HCT116 (cell line): ENCODE data around the gene LRRC46. TPM values are rescaled to one million over a fixed set of nuclear protein-coding genes. Genes with fewer than 3 reads are reported as not detected.

Experiments used
- ATAC-seq: fragments of 200-7000 bp; cut with Tn5 transposase; 2 replicates; pipeline ENCODE4 v1.9.1; 2020; ENCODE audit warnings: mild to moderate bottlenecking, moderate library complexity
- BruUV-seq: library from RNA; stranded (reverse); fragments of 400-500 nt; replicated peaks from 2 replicates; lab custom pipeline; 2021; lab: Mats Ljungman, UMichigan
- CTCF ChIA-PET: fragments of 300-600 bp; sonication (Branson Sonifier 250); formaldehyde crosslinking; loops from one replicate; lab custom pipeline; 2021; ENCODE audit warnings: antibody characterized with exemption; lab: Charles Lee
- POLR2A ChIA-PET: fragments of 300-600, 350-600 bp; sonication (Branson Sonifier 250); formaldehyde crosslinking; loops from one replicate; lab custom pipeline; 2021; ENCODE audit warnings: antibody characterized with exemption; lab: Charles Lee
- RAD21 ChIA-PET, 2 experiments: fragments of 300-600 bp; sonication (Branson Sonifier 250); formaldehyde crosslinking; loops; one replicate each; lab custom pipeline; 2023; ENCODE audit warnings: low total read pairs in 2 of 2; ENCODE audit not compliant: uncharacterized antibody in 2 of 2, unreplicated experiment in 2 of 2, low non-redundant PET in 1 of 2; lab: Charles Lee
- DNase-seq: peaks from one replicate; pipeline ENCODE4 v3.0.0-alpha.2; 2010; ENCODE audit warnings: low read depth, low spot score
- H2AFZ ChIP-seq: fragments of 200-600 bp; shearing (Covaris generic), sonication (generic); 2 replicates; pipeline ENCODE4 v1.6.1; 2017; ENCODE audit warnings: low read depth, mixed run types, mixed read lengths, antibody characterized with exemption, low read length; ENCODE audit not compliant: poor library complexity, severe bottlenecking
- H3K27ac ChIP-seq: 2 replicates; pipeline ENCODE4 v1.5.1; 2012; ENCODE audit warnings: low read depth, low read length
- H3K27me3 ChIP-seq: fragments of 200-600 bp; sonication (generic); 2 replicates; pipeline ENCODE4 v1.6.1; 2016; ENCODE audit warnings: mixed run types, low read length, mixed read lengths; ENCODE audit not compliant: insufficient read depth
- H3K36me3 ChIP-seq, 2 experiments: fragments of 200-500 bp in 1 of 2; fragments of 200-600 bp in 1 of 2; sonication (Bioruptor generic) in 1 of 2; sonication (generic) in 1 of 2; 2 replicates each; pipeline versions ENCODE4 v1.5.1 to v1.6.1; 2014 to 2016; ENCODE audit warnings: low read length in 2 of 2, inconsistent platforms in 1 of 2, mixed read lengths in 1 of 2, mixed run types in 1 of 2; ENCODE audit not compliant: insufficient read depth in 2 of 2, control insufficient read depth in 1 of 2
- H3K4me1 ChIP-seq, 2 experiments: fragments of 200-600 bp in 1 of 2; sonication (generic) in 1 of 2; 2 replicates each; pipeline versions ENCODE4 v1.5.1 to v1.6.1; 2012 to 2017; ENCODE audit warnings: low read length in 2 of 2, inconsistent platforms in 1 of 2, mild to moderate bottlenecking in 1 of 2, mixed read lengths in 1 of 2, mixed run types in 1 of 2, moderate library complexity in 1 of 2; ENCODE audit not compliant: insufficient read depth in 2 of 2, control insufficient read depth in 1 of 2
- H3K4me2 ChIP-seq: fragments of 200-600 bp; sonication (generic); 2 replicates; pipeline ENCODE4 v1.6.1; 2017; ENCODE audit warnings: mixed run types, low read length, mixed read lengths
- H3K4me3 ChIP-seq, 2 experiments: fragments of 200-600 bp in 1 of 2; sonication (generic) in 1 of 2; replicated peaks in 1 of 2; 2 replicates each; pipeline ENCODE4 v1.5.1; 2011 to 2016; ENCODE audit warnings: low read length in 2 of 2, control low read depth in 1 of 2, low read depth in 1 of 2, mild to moderate bottlenecking in 1 of 2, mixed read lengths in 1 of 2, mixed run types in 1 of 2
- H3K79me2 ChIP-seq: fragments of 200-600 bp; sonication (generic); 2 replicates; pipeline ENCODE4 v1.6.1; 2017; ENCODE audit warnings: mild to moderate bottlenecking, mixed run types, low read length, moderate library complexity, mixed read lengths; ENCODE audit not compliant: insufficient read depth
- H3K9ac ChIP-seq: fragments of 200-600 bp; sonication (generic); 2 replicates; pipeline ENCODE4 v1.6.1; 2016; ENCODE audit warnings: low read length, mixed read lengths
- H3K9me2 ChIP-seq: fragments of 200-600 bp; sonication (generic), shearing (Covaris generic); 2 replicates; pipeline ENCODE4 v1.6.1; 2017; ENCODE audit warnings: mixed run types, mild to moderate bottlenecking, moderate library complexity; ENCODE audit not compliant: insufficient read depth
- H3K9me3 ChIP-seq, 2 experiments: fragments of 200-500 bp in 1 of 2; fragments of 200-600 bp in 1 of 2; sonication (Bioruptor generic) in 1 of 2; sonication (generic) in 1 of 2; 2 replicates each; pipeline ENCODE4 v1.6.1; 2014 to 2017; ENCODE audit warnings: low read length in 2 of 2, mixed read lengths in 2 of 2, inconsistent platforms in 1 of 2, low read depth in 1 of 2, mild to moderate bottlenecking in 1 of 2, mixed run types in 1 of 2, moderate library complexity in 1 of 2; ENCODE audit not compliant: control insufficient read depth in 1 of 2, insufficient read depth in 1 of 2
- H4K20me1 ChIP-seq: fragments of 200-600 bp; sonication (generic), shearing (Covaris generic); 2 replicates; pipeline ENCODE4 v1.6.1; 2017; ENCODE audit warnings: mixed run types, mild to moderate bottlenecking, moderate library complexity; ENCODE audit not compliant: insufficient read depth
- EGR1 ChIP-seq: IDR thresholded peaks from 2 replicates; pipeline ENCODE4 v1.6.1; 2012; ENCODE audit warnings: low read depth
- EZH2 ChIP-seq: fragments of 200-600 bp; sonication (generic); IDR thresholded peaks from 2 replicates; pipeline ENCODE4 v1.6.1; 2017; ENCODE audit warnings: antibody characterized with exemption, mixed run types
- POLR2A ChIP-seq: IDR thresholded peaks from 2 replicates; pipeline ENCODE4 v1.7.0; 2011; ENCODE audit warnings: borderline replicate concordance; ENCODE audit not compliant: insufficient read depth, insufficient read length; ENCODE audit errors: extremely low read depth
- SIN3A ChIP-seq: IDR thresholded peaks from 2 replicates; pipeline ENCODE4 v1.6.1; 2012; ENCODE audit warnings: low read depth
- SP1 ChIP-seq: IDR thresholded peaks from 2 replicates; pipeline ENCODE4 v1.6.1; 2012; ENCODE audit warnings: low read depth
- SRF ChIP-seq: IDR thresholded peaks from 2 replicates; pipeline ENCODE4 v1.6.1; 2012; ENCODE audit warnings: low read depth
- YY1 ChIP-seq: IDR thresholded peaks from 2 replicates; pipeline ENCODE4 v1.6.1; 2011; ENCODE audit warnings: low read length, low read depth, moderate library complexity, mild to moderate bottlenecking; ENCODE audit not compliant: insufficient replicate concordance; ENCODE audit errors: extremely low read depth
- intact Hi-C: fragments of 100-400 bp; cut with micrococcal nuclease; formaldehyde crosslinking; loops from 2 replicates; pipeline ENCODE4 v1.10.0; 2022
- total RNA-seq: library from RNA; stranded (reverse); gene quantifications from one replicate; pipeline ENCODE4 v1.2.1, GENCODE V29; 2021; ENCODE audit not compliant: unreplicated experiment

The LRRC46 gene
- total RNA-seq, 1 experiment from 2014 or later = 0.76 TPM

- Histone ChIP-seq H3K4me2 (peak overlapping the region; percentile 90), H3K27me3 (no peaks in the 10 kb centered on the region), H3K36me3 (peaks cover 20 to 25% of the 10 kb centered on the region in 2 experiments), H2AFZ (no peak overlapping the region), H3K4me1 (peaks cover 14 to 20% of the 10 kb centered on the region in 2 experiments; a peak in 3 of 4 replicates), H3K79me2 (peaks cover 34% of the 10 kb centered on the region)
- POLR2A ChIA-PET = interaction anchor here (1.2 to 3.4 kb wide), 3 partner anchors 9 to 218 kb away, joined by 4 to 18 read pairs (median 11); partner anchors contain the start of genes NFE2L1, OSBPL7 and SCRN2
- TF ChIP-seq EZH2 = no peak
- TF ChIP-seq EGR1 = no peak
- no peak for TF ChIP-seq YY1
- no peak for TF ChIP-seq SIN3A
- no peak for TF ChIP-seq SRF
- TF ChIP-seq, all 23 proteins: peak for 0
- Histone ChIP-seq H3K9ac (peak overlapping the region; percentile 82), H4K20me1 (no peaks in the 10 kb centered on the region), H3K9me2 (no peaks in the 10 kb centered on the region), H3K4me3 (peak overlapping the region; percentile 90 to 99), H3K27ac (peak overlapping the region; percentile 64), H3K9me3 (no peaks in the 10 kb centered on the region)
- RAD21 ChIA-PET = no interaction called here
- intact Hi-C loops = loop anchor here (2.0 kb wide), 1 partner anchor 140 kb away; the partner anchor contains the start of gene CDK5RAP3
- CTCF ChIA-PET = interaction anchor here (1.4 to 2.4 kb wide), 5 partner anchors 8 to 60 kb away, joined by 5 to 25 read pairs (median 10); partner anchors contain the start of genes OSBPL7, SCRN2 and SP6
- no peak for ATAC-seq
- DNase-seq = no peak
- BruUV-seq = no TSS peak
These were observed 971 bp upstream of the LRRC46 start for GRCh38 chr17:47830396-47831002.

- intact Hi-C loops = loop anchor here (2.0 kb wide), 1 partner anchor 139 kb away; the partner anchor contains the start of gene CDK5RAP3
- ATAC-seq = peak; percentile 7; the same call in 1 of the 2 replicates
- peak overlapping the region; percentile 82 for H3K9ac ChIP-seq
- POLR2A ChIA-PET = interaction anchor here (0.8 to 3.4 kb wide), 13 partner anchors 9 to 217 kb away, joined by 3 to 18 read pairs (median 5); partner anchors contain the start of genes NFE2L1, OSBPL7, PNPO and SCRN2
- H3K4me3 ChIP-seq = peak overlapping the region; percentile 90 to 99
- peak overlapping the region; percentile 43 for H2AFZ ChIP-seq
- peaks cover 34% of the 10 kb centered on the region for H3K79me2 ChIP-seq
- CTCF ChIA-PET = interaction anchor here (0.5 to 2.4 kb wide), 12 partner anchors 9 to 139 kb away, joined by 3 to 25 read pairs (median 5); partner anchors contain the start of genes CDK5RAP3, OSBPL7, SCRN2 and SP6
- BruUV-seq = TSS peak; percentile 69
- TF ChIP-seq POLR2A = peak; percentile 1
- TF ChIP-seq SP1 = no peak
- no peak overlapping the region for H3K27ac ChIP-seq
- H3K9me2 ChIP-seq = no peaks in the 10 kb centered on the region
- DNase-seq = no peak
- H3K36me3 ChIP-seq = peaks cover 10 to 18% of the 10 kb centered on the region in 2 experiments
- no peaks in the 10 kb centered on the region for H3K27me3 ChIP-seq
- H3K9me3 ChIP-seq = no peaks in the 10 kb centered on the region
- peak overlapping the region; percentile 90 for H3K4me2 ChIP-seq
- peaks cover 14 to 20% of the 10 kb centered on the region in 2 experiments; a peak in 3 of 4 replicates for H3K4me1 ChIP-seq
- RAD21 ChIA-PET = interaction anchor here (0.6 to 1.0 kb wide), 2 partner anchors 9 to 10 kb away, joined by 3 to 4 read pairs; partner anchors contain the start of genes OSBPL7 (in 1 of the 2) and SCRN2 (in 1 of the 2)
- H4K20me1 ChIP-seq = no peaks in the 10 kb centered on the region
These were observed 461 bp downstream of the LRRC46 start for GRCh38 chr17:47831934-47832327.
